ENCODE results near the gene NT5DC1.
"Not testable (repeated sequence)": the region's sequence is repeated elsewhere in the genome, so short reads cannot be mapped to it uniquely, and the experiment has no call there.

Gene NT5DC1

DNA sequence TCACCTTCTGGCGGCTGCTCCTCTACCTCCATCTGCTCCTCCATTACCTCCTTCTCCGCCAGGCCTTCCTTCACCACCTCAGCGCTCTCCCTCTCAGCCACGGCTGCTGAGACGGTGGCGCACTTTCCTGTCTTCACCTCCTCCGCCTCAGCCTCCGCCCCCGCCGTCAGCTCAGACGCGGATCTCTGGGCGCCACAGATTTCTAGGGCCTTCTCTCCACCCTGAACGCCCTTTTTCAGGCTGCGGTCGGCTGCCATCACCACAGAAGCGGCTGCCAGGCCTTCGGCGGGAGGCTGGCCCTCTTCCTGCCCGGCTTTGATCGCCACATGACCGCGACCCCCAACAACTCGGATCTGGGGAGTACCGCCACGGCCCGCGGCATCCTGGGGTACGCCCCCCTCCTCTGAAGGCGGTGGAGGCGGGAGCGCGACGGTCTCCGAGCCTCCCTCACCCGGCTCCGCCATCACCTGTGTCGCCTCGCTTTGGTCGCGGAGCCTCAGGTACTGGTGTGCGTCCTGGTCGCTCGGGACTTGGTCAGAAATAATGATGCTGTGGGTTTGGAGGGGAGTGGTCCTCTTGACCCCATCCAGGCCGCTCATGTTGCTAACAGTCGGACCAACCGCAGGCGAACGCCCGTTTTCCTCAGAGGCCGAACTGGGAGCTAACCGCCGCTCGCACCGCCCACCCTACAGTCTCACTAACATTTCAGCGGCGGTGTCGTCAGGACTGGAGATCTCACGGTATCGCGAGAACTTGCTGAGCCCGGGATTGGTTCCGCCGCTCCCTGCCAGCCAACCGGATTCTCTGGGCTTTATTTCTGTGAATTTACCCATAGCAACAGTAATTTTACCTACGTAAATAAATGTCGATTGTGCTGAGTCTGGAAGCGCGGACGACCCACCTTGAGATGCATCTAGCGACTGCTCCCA lies 178.8 kb downstream of the NT5DC1 start, which contains the start of gene TSPYL1:
Gene TSPYL1, minus strand, starts transcription at position 699 of the 929 bp plus-strand sequence. Its CDS starts 100 bp downstream, at position 599.
- peak; percentile 91 for DNase-seq (ENCODE audit: low read depth)

DNA sequence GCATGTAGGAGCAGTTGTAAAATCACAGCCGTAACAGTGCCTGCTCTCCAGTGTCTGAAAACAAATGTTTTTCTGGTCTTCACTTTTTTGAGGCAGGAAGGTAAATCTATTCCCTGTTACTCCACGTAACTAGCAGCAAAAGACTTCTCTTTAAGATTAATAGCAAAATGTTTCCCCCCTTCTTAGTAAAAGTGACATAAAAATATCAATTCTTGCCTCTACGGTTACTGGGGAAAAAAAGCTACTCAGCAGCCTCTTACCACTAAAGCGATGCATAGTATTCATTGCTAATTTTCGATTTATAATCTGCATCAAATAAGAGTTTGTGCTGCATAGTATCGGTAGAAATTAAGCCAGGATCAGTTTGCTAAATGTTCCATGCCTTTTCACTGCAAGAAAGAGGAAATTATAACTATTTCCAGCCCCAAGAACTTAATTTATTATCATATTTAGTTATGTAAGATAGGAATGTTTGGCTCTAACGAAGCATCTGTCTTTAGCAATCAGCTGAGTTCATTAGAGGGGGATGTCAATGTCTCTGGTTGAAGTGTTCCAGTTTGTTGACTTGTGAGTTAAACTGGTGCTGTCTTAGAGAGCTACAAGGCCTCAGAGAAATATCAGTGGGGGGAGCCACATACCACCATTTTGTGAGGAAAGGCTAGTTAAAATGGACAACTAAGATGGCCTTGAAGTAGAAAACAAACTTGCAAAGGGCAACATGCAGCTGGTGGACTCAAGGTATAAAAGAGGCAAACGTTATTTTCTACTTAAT lies 179.7 kb downstream of the NT5DC1 start:
- no peak for DNase-seq (ENCODE audit: low read depth)

DNA sequence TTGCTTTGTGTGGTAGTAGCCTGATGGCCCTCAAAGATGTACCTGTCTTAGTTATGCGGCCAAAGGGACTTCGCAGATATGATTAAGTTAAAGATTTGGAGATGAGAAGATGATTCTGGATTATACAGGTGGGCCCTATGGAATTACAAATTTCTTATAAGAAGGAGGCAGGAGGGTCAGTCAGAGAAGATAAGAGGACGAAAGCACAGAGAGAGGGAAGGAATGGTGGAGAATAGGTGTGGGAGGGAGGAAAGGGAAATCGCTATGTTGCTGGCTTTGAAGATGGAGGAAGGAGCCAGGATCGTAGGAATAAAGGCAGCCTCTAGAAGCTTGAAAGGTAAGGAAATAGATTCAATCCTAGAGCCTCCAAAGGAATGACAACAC lies 180.3 kb downstream of the NT5DC1 start:
- no peak for DNase-seq (ENCODE audit: low read depth)

DNA sequence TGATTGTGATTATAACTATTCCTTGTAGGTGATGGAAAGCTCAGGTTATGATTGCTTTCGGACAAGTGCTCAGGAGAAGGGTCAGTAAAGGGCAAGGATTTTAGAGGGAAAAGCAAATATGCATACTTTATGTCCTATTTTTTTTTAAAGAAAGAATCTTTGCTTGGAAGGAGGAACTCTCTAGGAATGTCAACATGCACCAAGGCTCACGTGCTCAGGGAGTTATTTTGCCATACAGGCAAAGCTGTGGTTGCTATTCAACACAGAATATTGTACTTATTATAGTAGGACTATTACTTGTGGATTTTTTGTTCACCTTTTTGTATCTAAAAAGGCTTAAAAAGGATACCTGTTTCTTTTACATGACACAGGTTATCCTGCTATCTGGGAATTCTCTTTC lies 182.0 kb downstream of the NT5DC1 start:
- no peak for DNase-seq (ENCODE audit: low read depth)

DNA sequence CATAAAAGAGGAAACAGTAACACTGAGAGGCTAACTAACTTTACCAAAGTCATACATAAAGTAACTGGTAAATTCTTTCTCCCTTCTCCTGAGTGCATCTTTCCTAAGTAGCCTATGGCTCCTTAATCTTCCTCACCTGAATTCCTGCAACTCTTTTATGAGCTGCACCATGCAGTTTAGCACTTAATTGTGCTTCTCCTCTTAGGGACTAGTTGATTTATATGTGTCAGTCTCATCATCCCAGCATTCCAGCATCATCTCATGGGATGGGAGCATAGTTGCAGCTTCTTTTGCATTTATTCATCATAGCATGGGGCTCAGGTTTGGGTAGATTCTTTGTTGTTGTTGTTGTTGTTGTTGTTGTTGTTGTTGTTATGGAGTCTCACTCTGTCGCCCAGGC lies 182.5 kb downstream of the NT5DC1 start:
- DNase-seq (ENCODE audit: low read depth) = no peak

DNA sequence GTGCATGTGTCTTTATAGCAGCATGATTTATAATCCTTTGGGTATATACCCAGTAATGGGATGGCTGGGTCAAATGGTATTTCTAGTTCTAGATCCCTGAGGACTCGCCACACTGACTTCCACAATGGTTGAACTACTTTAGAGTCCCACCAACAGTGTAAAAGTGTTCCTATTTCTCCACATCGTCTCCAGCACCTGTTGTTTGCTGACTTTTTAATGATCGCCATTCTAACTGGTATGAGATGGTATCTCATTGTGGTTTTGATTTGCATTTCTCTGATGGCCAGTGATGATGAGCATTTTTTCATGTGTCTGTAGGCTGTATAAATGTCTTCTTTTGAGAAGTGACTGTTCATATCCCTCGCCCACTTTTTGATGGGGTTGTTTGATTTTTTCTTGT lies 184.3 kb downstream of the NT5DC1 start:
- not testable (repeated sequence) for DNase-seq (ENCODE audit: low read depth)

DNA sequence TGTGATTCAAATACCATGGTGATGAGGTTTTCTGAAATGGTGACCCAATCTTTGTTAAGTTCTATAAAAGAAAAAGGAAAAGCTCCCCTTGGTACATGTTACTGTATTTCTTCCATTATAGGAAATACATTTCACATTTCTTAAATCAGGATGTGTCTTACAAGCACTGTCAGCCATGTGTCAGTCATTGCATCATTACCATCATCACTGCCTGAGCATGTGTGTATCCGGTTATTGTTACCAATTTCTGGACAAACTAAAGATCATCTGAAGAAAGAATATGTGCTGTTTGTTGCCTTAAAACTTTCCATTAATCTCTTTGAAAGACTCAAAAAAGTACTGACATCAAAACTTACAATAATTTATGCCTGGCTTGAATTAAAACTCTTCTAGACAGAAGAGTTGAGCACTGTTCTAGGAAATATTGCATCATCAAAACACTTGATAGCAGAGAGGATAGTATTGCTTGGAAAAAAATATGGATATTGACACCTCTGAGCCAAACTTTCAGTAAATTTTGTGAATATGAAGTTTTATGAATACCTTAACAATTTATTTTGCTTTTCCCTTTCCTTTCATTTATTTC lies 186.2 kb downstream of the NT5DC1 start:
- no peak for DNase-seq (ENCODE audit: low read depth)

DNA sequence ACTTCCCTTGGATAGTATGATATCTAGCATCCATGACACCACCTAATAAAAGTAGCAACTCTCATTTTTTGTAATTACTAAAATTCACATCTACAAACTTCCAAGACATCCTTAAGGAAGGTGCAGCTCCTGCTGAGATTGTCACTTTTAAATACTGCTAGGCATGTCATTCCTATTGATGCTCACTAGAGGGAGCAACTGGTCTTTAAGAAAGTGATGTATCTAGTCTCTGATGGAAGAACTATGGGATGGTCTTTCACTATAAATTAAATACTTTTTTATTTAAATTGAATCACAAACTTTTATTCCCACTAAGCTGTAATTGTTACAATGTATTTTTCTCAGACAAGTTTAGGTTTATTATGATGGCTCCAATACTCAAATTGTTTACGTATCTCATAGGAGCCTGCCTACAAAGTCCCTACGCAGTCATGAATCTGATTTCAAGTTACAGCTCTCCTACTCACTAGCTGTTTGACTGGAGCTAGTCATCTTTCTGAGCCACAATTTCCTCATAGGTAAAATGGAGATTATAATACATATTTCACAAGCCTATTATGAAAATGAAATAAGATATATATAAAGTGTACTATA lies 187.1 kb downstream of the NT5DC1 start:
- DNase-seq (ENCODE audit: low read depth) = no peak

DNA sequence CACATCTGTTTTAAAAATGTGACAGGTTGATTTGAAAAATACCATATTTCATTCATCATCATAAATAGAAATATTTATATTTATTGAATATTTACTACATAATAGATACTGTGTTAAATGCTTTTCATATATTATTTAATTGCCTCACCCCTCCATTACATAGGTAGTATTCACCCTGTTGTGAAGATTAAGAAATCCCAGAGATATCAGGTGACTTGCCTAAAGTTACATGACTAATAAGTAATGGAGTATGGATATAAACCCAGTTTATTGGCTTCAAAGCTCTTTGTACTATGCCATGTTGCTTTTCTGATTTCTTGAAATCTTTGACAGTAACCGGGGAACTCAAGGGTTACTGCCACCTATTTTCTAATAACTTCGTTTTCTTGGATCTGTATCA lies 189.2 kb downstream of the NT5DC1 start:
- DNase-seq (ENCODE audit: low read depth) = no peak

DNA sequence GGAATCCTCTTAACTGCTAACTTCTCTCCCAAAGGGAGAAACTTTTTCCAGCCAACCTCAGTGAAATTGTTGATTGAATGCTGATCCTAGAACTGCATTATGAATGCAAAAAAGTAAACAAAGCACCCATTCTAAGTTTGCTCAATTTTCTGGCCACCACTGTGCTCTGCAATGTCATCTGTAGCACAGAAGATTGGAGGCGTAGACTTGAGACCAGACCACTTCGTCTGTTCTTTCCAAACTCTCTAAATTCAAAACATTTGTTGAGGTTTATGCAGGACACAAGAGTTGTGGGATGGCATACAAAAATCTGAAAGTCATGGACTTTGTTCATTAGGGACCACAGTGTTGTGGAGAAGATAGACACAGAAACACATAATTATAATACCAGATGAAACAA lies 190.1 kb downstream of the NT5DC1 start:
- DNase-seq (ENCODE audit: low read depth) = no peak

DNA sequence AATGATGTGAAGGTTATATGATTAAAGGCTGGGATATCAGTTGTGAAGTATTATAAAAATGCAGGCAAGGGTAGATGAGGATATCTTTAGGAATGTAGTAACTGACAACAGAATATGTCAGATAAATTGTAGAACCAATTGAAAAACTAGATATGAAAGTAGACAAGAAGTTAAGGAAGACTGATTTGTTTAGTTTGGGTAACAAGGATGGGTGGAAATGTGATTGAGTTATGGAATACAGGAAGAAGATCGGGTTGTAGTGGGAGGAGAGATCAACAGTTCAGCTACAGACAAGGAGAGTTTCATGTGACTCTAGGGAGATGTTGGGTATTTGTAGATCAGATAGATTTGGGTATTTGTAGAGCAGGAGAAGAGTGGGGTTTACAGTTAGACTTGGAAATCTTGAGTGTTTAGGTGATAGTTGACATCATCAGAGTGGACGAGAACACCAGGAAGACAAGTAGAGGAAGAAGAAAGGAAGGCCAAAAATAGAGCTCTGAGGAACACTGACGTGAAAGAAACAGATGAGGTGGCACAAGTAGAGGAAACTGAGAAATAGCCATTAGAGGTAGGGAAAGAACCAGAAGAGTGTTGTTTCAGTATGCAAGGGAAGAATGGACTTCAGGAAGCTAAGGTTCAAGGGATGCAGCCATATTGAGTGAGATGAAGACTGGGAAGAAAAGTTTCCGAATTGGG lies 191.2 kb downstream of the NT5DC1 start:
- DNase-seq (ENCODE audit: low read depth) = no peak

DNA sequence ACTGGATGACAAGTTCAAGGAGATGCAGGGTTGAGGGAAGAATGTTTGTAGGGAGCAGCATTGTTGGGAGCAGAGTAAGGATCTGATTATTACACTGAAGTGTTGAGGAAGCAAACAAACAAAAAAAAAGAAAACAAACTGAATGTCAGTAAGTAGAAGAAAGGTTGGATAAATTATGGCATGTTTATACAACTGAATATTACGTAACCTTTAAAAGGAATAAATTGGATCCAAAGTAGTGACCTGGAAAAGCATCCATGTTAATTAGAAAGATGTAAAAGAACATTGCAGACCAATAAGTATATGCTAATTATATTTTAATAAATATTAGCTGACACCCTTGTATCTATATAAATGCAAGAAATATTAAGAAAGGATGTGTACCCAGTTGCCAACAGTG lies 191.9 kb downstream of the NT5DC1 start:
- DNase-seq (ENCODE audit: low read depth) = no peak

DNA sequence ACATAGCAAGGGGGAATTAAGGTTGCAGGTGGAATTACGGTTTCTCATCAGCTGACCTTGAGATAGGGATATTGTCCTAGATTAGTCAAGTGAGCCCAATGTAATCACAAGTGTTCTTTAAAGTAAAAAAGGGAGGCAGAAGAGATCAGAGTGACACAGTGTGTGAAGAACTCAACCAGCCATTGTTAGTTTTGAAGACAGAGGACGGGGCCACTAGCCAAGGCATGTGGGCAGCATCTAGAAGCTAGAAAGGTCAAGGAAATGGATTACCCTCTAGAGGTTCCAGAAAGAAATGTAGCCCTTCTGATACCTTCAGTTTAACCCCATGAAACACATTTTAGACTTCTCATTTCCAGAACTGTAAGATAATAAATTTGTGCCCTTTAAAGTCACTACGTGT lies 197.6 kb downstream of the NT5DC1 start:
- DNase-seq (ENCODE audit: low read depth) = no peak

DNA sequence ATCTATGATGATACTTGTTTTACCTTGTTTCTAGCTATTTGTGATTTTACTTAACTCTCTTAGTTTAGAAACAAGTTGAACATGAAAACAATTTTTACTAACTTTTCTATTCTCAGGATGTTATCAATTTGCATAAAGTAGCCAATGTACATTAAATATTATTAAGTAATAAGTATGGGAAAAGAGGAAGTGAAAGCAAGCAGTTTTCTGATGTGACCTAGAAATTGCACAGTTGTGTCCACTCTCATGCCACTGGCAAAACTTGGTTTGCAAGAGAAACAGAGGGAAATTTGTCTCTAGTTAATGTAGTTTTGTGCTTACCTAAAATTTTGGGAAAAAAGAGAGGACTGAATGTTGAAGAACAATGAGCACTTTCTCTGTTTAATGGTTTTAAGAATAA lies 198.3 kb downstream of the NT5DC1 start:
- DNase-seq (ENCODE audit: low read depth) = no peak
